Measurements from ENCODE around the gene ADD1. TPM values are rescaled to one million over a fixed set of nuclear protein-coding genes. Genes with fewer than 3 reads are reported as not detected.

ADD1 gene
- total and polyA plus RNA-seq, 2 of the 13 experiments (the other 11 are each of a cell fraction or from before 2014, with no cell fraction given) = 73.9 to 122 TPM

DNA sequence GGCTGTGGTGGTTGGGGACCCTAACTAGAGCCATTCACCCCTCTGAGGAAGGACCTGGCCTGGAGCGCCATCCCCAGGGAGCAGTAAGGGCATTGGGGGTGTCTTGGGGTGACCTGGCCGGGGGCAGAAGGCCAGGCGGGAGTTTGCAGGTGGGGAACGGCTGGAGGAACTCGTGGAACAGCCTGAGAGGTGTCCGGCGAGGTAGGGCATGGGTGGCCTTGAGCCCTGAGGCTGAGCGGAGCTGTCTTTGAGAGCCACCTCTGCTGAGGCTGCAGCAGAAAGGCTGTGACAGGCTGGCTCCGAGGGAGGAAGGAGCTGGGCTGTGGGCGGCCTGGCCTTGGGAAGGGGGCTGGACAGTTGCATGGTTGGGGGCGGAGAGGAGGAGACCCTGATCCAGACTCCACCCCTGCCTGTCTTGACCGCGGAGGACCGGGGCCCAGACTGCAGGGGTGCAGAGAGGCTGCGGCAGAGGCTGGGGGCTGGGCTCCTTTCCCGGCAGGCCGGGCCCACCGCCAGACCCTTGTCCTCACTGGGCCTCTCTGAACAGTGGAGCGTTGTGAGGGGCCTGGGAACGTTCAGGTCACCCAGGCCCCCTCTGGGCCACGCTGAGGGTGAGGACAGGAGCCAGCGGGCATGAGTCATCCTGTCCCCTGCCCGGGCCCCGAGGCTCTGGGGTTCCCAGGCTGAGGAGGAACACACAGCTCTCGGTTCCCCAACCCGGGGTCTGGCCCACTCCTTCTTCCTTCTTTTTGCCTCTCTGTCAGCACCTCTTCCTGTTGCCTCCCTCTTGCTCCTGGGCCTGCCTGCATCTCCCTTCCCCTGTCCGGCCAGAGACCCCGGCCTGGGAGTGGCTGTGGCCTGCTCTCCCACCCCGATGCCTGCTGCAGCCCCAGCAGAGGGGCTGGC lies 42.7 kb upstream of the ADD1 start (continued):
- TF ChIP-seq, protein P1, sequence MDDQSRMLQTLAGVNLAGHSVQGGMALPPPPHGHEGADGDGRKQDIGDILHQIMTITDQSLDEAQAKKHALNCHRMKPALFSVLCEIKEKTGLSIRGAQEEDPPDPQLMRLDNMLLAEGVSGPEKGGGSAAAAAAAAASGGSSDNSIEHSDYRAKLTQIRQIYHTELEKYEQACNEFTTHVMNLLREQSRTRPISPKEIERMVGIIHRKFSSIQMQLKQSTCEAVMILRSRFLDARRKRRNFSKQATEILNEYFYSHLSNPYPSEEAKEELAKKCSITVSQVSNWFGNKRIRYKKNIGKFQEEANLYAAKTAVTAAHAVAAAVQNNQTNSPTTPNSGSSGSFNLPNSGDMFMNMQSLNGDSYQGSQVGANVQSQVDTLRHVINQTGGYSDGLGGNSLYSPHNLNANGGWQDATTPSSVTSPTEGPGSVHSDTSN (CRISPR knock-in tag; IDR thresholded peaks at IDR 0.05; ENCODE audit: borderline replicate concordance) = no peak
- TF ChIP-seq, protein P2, sequence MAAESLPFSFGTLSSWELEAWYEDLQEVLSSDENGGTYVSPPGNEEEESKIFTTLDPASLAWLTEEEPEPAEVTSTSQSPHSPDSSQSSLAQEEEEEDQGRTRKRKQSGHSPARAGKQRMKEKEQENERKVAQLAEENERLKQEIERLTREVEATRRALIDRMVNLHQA (CRISPR knock-in tag; IDR thresholded peaks at IDR 0.05) = no peak
- peak; percentile 45; the same call in 1 of the 2 replicates for TF ChIP-seq NR2C2 (CRISPR knock-in tag; IDR thresholded peaks at IDR 0.05; ENCODE audit: borderline replicate concordance)
- peak; percentile 55; the same call in 1 of the 2 replicates for TF ChIP-seq CENPT (CRISPR knock-in tag; IDR thresholded peaks at IDR 0.05; ENCODE audit: low read depth)
- TF ChIP-seq ZNF7 (CRISPR knock-in tag; IDR thresholded peaks at IDR 0.05) = no peak
- peak; percentile 94 for TF ChIP-seq NCOA2 (CRISPR knock-in tag; IDR thresholded peaks at IDR 0.05)
- TF ChIP-seq, protein P3, sequence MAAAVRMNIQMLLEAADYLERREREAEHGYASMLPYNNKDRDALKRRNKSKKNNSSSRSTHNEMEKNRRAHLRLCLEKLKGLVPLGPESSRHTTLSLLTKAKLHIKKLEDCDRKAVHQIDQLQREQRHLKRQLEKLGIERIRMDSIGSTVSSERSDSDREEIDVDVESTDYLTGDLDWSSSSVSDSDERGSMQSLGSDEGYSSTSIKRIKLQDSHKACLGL (CRISPR knock-in tag; IDR thresholded peaks at IDR 0.05) = peak; percentile 23; the same call in 1 of the 2 replicates
- TF ChIP-seq NFYC (CRISPR knock-in tag; IDR thresholded peaks at IDR 0.05) = 0 out of 2 replicates have a peak, but pooled peaks have one; percentile 21
- TF ChIP-seq ERF (CRISPR knock-in tag; IDR thresholded peaks at IDR 0.05) = peak; percentile 86
- peak; percentile 72; the same call in 1 of the 2 replicates for TF ChIP-seq KAT7 (CRISPR knock-in tag; IDR thresholded peaks at IDR 0.05; ENCODE audit: borderline replicate concordance)
- TF ChIP-seq PHF5A (CRISPR knock-in tag; IDR thresholded peaks at IDR 0.05; ENCODE audit: low read depth, unreplicated experiment) = peak; percentile 51
- TF ChIP-seq, protein P4, sequence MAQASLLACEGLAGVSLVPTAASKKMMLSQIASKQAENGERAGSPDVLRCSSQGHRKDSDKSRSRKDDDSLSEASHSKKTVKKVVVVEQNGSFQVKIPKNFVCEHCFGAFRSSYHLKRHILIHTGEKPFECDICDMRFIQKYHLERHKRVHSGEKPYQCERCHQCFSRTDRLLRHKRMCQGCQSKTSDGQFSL (CRISPR knock-in tag; IDR thresholded peaks at IDR 0.05) = peak; percentile 6; the same call in 1 of the 2 replicates
- no peak for TF ChIP-seq ZNF775 (CRISPR knock-in tag; IDR thresholded peaks at IDR 0.05; ENCODE audit: borderline replicate concordance)
- TF ChIP-seq EP300 (IDR thresholded peaks at IDR 0.05; ENCODE audit: low read depth in 2 of 2, low read length in 2 of 2) = peak; percentile 45 to 69; a peak in 3 of 4 replicates
- TF ChIP-seq EP300 (CRISPR knock-in tag; IDR thresholded peaks at IDR 0.05; ENCODE audit: borderline replicate concordance) = peak; percentile 85
- TF ChIP-seq, protein P5, sequence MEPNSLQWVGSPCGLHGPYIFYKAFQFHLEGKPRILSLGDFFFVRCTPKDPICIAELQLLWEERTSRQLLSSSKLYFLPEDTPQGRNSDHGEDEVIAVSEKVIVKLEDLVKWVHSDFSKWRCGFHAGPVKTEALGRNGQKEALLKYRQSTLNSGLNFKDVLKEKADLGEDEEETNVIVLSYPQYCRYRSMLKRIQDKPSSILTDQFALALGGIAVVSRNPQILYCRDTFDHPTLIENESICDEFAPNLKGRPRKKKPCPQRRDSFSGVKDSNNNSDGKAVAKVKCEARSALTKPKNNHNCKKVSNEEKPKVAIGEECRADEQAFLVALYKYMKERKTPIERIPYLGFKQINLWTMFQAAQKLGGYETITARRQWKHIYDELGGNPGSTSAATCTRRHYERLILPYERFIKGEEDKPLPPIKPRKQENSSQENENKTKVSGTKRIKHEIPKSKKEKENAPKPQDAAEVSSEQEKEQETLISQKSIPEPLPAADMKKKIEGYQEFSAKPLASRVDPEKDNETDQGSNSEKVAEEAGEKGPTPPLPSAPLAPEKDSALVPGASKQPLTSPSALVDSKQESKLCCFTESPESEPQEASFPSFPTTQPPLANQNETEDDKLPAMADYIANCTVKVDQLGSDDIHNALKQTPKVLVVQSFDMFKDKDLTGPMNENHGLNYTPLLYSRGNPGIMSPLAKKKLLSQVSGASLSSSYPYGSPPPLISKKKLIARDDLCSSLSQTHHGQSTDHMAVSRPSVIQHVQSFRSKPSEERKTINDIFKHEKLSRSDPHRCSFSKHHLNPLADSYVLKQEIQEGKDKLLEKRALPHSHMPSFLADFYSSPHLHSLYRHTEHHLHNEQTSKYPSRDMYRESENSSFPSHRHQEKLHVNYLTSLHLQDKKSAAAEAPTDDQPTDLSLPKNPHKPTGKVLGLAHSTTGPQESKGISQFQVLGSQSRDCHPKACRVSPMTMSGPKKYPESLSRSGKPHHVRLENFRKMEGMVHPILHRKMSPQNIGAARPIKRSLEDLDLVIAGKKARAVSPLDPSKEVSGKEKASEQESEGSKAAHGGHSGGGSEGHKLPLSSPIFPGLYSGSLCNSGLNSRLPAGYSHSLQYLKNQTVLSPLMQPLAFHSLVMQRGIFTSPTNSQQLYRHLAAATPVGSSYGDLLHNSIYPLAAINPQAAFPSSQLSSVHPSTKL (CRISPR knock-in tag; IDR thresholded peaks at IDR 0.05) = peak; percentile 87
- TF ChIP-seq ZBTB38 (CRISPR knock-in tag; IDR thresholded peaks at IDR 0.05) = 0 out of 2 replicates have a peak, but pooled peaks have one; percentile 34
- peak; percentile 61 for TF ChIP-seq YEATS2 (CRISPR knock-in tag; IDR thresholded peaks at IDR 0.05; ENCODE audit: borderline replicate concordance)
- no peak for TF ChIP-seq SRSF9 (IDR thresholded peaks at IDR 0.05; ENCODE audit: borderline replicate concordance, insufficient read depth, low read depth, low read length, poor library complexity, severe bottlenecking)
- TF ChIP-seq ISL2 (CRISPR knock-in tag; IDR thresholded peaks at IDR 0.05) = peak; percentile 73; the same call in 1 of the 2 replicates
